Right renal cortex interstitium (tissue), 3 donors: ENCODE data around the gene RTP2. TPM values are rescaled to one million over a fixed set of nuclear protein-coding genes. Genes with fewer than 3 reads are reported as not detected.

Experiments
- DNase-seq, 3 donors: peaks; one replicate each; pipeline ENCODE4 v3.0.0-alpha.2; 2013; ENCODE audit warnings: low read depth in 3 of 3, low spot score in 2 of 3
- polyA plus RNA-seq, 3 donors: library from polyadenylated mRNA; unstranded; fragments of 120-200 nt; gene quantifications; one replicate each; pipeline ENCODE4 v1.2.1, GENCODE V29; 2013; ENCODE audit not compliant: insufficient read length in 3 of 3

Gene RTP2
- polyA plus RNA-seq, 3 donors: not detected

DNA sequence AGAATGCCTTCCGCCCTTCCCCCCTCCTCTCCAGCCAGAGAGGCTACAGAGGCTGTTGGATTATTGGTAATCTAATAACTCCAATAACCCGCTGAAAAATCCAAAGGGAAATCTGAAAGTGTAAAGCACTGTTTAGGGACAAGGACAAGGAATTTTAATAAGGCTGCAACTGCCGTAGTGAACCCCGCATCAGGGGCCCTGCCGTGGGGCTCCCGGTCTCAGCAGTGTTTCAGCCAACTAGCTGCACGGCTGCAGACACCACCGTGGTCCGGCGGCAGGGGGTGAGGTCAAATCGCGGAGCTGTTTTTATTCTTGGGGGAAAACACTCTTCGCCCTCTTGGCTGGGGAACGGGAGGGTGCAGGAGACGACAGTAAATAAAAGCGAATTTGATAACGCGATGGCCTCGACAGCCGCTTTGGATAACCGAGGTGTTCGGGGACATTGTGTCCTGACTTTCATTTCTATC lies 36.8 kb upstream of the RTP2 start:
- no peak for DNase-seq

DNA sequence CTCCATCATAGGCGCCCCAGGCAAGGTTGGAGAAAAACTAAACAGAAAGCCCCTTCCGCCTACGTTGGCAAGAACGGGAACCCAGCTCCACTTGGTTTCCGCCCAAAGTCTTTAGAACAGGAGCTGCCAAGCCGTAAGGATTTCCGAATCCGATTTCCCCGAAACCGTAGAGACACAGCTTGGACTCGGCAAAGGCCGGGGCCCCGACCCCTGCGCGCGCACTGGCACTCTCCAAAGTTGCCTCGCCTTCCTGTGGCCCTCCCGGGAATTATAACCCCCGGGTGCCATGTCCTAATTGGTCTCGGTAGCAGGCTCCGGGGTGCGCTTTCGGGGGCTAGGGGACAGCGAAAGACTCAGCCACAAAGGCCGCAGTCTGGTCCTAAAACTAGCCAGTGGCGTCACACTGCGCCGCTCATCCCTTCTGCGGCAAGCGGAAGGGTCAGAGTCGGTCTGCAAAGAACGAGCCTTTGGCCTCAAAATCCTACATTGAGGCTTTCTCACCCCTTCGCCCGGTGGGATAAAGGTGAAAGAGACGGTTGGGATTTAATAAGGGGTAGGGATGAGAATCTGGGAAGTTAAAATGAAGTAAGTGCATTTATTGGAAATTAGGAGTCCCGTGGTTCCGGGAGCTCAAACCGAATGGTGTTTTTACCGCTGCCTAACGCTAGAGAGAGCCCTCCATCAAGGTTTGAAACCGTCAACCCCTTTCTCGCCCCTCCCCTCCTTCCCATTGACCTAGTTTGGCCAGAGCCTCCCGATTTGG lies 36.2 kb upstream of the RTP2 start:
- peak in 2 of 3 donors; percentile 92 to 93 for DNase-seq

DNA sequence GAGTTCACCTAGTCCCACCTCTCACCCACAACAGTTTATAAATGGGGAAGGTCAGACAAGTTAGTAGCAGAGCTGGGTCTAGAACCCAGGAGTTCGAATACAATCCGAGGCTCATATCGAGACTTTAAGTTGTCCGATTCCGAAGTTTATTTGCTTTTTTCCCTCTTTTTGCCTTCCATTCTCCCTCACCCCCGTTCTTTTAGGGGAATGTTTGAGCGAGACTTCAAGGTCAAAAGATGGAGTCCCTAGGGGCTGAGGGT lies 35.6 kb upstream of the RTP2 start:
- no peak for DNase-seq

DNA sequence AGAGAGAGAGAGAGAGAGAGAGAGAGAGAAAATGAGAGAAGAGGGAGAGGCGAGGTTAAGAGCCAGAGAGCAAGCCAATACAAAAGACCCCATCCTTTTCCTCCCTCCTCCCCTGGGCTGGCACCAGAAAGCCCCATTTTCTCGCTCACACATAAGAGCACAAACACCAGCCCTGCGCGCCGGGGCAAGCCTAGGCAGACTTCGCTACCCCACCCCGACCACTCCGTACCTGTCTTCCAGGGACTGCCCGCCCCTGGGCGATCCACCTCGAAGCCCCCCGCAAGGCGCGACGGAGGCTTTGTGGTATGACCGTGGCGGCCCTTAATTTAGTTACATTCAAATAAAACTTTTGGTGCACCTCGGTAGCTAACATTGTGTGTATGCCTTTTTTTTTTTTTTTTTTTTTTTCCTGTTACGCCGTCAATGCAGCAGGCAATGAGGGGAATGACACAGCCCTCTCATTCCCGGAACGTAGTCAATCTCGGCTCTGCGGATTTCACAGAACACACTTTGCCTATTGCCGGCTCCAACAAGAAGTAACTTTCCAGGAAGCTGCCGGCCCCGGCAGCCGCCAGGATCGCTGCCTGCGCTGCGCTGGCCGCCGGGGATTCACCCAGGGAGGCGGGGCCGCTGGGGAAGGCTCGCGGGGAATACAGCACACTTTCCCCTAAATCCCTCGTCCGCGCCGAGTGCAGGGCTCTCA lies 35.2 kb upstream of the RTP2 start:
- DNase-seq: no peak

DNA sequence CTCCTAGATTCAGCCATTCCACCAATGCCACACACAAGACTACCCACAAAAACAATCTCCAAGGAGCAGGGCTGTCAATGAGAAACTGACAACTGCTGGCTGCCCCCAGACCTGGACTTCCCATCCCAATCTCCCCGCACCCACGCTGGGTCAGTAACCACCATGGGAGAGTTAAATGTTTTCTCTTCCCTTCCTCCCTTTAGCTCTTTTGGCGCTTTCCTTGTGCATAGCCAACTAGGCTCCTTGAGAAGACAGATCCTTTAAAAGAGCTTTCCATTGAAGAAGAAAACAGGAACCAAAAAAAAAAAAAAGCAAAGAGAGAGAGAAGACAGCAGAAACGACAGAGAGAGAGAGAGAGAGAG lies 34.6 kb upstream of the RTP2 start:
- no peak for DNase-seq

DNA sequence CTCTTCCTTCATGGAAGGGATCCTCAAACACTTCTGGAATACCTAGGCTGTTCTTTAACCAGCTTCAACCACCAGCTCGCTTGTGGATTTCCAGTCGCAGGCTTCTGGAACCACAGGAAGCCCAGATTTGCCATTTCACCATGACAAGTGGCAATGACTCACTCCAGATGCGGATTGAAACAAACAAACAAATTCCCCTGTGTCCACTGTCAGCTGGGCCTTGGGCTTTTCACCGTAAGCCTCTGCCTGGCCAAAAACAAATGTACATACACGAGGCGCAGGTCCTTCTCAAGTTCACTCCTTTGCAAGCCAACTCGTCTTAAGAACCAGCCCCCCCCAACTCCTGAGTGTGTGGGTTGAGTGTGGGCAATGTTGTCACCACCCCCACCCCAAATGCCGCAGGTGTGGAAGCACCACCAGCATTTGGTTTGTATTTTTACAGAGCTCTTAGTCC lies 34.1 kb upstream of the RTP2 start:
- DNase-seq: no peak

DNA sequence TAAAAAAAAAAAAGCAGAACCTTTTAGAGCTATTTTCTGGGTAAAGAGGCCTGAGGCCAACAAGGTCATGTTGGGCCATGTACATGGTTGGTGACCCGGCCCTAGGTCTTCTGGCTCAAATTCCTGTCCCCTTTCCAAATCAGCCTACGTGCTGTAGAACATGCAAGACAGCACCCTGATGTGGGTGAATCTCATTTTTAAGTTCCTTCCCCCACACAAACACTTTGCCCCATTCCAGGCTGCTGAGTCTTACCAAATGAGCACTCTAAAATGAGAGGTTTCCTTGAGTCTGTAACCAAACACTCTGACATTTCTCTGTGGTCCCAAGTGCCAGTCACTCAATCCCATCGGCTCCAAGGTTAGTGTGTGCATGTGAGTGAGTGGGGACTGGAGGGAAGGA lies 33.5 kb upstream of the RTP2 start:
- DNase-seq: no peak

DNA sequence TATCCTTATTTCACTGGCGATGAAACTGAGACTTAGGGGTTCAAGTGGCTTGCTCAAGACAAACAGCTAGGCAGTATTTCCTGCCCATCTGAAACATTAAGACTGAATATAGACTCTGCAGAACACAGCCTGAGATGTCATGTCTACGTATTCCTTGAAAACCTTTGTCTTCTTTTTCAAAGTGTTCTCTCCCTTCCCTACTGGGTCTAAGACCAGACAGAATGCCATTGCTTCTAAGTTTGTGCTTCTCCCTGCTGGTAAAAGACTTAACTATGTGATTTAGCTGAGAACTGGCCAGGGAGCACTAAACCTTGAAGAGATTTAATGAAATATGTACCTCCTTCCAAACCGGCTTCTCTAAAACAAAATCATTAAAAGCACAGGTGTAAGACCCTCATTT lies 33.0 kb upstream of the RTP2 start:
- DNase-seq: no peak

DNA sequence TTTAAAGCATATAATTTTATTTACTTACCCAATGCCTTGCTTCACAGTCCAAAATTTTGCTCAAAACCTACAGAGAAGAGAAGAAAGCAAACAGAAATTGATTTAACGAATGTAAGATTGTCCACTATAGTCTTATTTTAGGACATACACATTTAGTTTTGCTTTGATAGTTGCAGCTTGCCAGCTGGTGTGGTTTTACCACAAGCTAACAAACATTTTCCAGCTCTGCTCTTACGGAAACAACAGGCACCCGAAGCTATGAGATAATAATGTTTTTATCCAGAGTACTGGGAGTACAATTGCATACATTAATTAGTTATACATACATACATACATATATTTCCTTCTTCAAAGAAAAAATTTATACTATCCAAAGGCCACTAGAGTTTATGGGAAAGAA lies 32.5 kb upstream of the RTP2 start:
- DNase-seq: no peak

DNA sequence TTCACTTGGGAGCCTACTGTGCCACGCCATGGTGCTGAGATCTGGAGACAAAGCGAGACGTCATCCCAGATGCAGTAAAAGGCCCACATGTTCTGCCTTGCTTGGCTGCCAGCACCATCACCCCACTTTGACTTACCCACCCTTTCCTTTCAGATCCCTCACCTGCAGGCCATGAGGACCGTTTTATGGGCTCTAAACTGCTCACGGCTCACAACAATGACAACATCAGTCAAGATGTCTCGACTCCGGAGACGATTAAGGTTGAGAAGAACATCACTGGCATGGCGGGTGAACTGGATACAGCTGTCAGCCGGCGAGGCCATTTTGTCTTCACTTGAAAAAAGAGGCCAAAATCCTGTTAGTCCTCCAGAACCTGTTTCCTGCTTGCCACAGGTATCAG lies 31.0 kb upstream of the RTP2 start:
- DNase-seq: no peak

DNA sequence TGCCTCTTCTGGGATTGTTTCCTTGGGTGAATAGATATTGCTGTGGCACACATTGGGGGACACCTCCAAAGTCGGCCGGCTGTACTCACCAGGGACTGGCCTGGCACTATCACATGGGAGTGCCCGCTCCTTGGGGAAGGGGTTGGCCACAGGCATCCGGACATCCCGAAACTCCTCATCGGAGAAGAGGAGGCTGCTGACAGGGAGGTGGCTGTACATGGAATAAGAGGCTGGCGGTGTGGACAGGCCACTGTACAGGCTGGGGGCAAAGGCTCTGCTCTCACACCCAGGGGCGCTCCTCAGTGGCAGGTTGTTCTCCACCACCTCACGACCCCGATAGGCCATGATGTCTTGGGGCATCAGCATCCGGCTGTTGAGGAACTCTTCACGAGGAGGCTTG lies 27.2 kb upstream of the RTP2 start:
- DNase-seq: no peak

DNA sequence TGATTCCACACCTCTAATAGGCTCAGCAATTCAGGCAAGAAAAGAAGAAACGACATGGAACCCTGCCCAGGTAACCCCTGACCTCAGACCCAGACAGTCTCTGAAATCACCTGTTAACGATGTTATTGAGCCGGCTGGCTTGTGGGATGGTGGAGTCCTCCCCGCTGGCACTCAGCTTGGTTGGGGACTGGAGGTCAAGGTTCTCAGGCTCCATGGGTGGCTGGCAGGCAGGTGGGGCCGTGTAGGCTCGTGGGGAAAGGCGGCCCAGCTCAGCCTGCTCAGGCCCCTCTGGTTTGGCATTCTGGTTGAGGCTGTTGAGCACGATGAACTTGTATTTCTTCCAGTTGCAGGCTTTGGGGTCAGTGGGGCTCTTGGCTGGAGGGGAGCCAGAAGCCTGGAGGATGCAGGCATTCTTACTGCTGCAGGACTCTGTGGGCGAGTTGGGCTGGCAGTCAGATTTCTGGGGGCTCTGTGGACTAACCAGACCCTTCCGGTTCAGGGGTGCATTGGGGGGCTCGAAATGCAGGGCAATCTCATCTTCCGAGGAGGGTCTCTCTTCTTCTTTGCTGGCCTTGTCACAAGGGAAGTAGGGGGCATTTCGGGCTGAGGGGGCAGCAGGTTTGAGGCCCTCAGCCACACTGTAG lies 26.7 kb upstream of the RTP2 start:
- DNase-seq: no peak

DNA sequence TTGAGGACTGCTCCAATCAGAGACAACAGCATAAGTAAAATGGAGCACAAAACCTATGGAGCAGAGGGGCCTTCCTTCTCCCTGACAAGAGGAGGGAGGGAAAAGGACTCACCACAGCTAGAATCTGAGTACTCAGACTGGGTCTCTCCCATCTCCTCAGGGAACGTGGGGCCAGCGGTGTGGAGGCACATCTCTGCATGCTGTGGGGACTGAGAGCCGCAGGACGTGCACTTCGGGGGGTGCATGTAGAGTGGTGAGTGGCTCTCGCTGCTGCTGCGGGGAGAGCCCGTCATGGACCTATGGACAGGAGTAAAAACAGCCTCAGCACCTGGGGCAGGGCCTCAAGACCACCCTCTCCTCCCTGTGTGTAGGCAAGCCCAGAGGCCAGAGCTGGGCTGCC lies 25.9 kb upstream of the RTP2 start:
- no peak for DNase-seq

DNA sequence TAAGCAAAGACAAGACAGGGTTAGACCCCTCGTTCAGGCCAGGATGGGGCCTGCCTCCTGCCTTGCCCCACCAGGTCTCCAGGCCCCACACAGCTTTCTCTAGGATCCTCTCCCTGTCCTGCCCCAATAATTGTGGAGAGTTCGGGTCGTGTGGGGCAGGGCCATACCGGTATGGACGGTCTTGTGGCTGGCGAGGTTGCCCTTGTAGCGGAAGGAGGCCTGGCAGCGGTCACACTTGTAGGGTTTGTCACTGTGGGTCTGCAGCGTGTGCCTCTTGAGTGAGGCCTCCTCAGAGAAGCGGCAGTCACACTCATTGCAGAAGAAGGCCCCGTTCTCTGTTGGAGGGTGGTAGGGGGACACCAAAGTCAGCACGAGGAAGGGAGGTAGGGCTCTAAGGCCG lies 24.2 kb upstream of the RTP2 start:
- DNase-seq: no peak

DNA sequence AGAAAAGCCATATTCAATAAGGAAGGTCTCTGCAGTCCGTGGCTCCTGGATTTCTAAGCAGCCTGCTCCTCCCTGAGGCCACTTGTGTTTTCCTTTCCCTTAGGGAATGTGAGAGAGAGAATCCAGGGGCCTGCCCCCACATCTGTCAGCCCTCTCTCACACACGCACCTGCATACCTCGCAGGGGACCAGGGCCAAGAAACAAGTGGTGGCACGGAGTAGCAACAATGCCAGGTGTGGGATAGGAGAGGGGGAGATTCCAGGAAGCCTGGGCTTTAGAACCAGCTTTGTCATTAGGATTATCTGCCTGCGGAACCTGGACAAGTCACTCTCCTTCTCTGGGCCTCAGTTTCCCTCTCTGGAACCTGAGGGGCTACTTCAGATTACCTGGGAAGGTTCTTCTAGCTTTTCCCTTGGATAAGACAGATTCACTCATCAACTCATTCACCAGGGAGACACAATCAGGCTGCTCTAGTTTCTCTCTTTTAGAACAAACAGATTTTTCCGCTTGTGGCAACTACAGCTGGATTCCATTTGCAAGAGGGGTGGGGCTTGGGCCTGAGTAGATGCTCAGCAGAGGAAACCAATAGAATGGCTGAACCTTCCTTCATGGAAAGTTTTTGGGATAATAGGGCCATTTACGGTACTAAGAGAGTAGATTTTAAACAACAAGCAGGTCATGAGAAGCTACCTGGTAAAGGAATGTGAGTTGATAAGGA lies 23.5 kb upstream of the RTP2 start:
- no peak for DNase-seq

DNA sequence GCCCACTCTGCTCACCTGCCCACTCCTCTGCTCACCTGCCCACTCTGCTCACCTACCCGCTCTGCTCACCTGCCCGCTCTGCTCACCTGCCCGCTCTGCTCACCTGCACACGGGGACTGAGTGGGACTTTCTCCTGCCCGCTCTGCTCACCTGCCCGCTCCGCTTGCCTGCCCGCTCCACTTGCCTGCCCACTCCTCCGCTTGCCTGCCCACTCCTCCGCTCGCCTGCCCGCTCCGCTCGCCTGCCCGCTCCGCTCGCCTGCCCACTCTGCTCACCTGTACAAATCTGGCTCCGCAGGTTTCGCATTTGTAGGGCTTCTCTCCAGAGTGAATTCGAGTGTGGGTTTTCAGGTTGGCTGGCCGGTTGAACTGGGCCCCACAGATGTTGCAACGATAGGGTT lies 22.9 kb upstream of the RTP2 start:
- no peak for DNase-seq

DNA sequence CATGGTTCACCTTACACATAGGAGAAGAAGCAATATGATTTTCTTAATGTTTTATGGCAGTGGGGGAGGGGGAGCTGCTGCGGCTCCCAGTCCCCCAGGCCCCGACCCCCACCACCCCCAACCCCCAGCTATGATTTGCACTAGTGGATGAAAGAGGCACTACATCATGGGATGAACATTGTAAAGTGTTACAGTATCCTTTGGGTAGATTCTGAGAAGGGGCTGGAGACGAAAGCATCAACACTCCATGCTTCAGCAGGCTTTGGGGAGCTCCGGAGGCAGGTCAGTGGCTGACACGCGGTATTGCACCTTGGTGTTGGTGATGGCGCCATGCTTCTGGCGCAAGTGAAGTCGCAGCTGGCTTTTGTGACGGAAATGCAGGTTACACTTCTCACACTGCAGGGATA lies 19.9 kb upstream of the RTP2 start:
- no peak for DNase-seq

DNA sequence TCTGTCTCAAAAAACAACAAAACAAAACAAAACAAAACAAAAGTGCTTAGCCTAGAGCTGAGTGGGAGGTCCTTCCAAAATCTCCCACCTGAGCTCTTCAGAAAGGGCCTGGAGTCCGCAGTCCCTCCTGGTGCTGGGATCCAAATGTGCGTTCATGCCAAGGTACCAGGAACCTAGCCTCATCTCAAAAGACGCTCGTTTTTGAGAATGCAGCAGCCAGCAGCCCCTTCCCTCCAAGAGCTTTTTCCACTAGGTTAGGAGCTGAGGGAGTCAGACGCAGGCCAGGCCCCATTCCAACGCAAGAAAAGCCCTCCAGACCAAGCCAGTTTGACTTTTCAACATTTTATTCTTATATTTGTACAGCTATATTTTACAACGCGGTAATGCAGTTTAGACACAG lies 18.7 kb upstream of the RTP2 start:
- DNase-seq: no peak

DNA sequence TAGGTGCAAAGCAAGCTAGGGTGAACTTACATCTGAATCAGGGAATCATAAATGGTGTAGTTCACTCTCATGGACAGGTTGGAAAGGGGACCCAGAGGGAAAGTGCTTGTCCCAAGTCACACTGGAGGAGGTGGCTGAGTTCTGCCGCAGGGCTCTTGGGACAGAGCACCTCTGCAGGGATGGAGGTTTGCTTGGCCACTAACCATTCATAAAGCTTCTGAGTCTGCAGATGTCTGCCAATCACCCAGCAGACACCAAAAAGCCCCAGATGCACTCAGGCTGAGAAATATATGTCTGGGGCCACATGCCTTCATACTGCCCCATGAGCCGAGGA lies 17.9 kb upstream of the RTP2 start:
- DNase-seq: no peak

DNA sequence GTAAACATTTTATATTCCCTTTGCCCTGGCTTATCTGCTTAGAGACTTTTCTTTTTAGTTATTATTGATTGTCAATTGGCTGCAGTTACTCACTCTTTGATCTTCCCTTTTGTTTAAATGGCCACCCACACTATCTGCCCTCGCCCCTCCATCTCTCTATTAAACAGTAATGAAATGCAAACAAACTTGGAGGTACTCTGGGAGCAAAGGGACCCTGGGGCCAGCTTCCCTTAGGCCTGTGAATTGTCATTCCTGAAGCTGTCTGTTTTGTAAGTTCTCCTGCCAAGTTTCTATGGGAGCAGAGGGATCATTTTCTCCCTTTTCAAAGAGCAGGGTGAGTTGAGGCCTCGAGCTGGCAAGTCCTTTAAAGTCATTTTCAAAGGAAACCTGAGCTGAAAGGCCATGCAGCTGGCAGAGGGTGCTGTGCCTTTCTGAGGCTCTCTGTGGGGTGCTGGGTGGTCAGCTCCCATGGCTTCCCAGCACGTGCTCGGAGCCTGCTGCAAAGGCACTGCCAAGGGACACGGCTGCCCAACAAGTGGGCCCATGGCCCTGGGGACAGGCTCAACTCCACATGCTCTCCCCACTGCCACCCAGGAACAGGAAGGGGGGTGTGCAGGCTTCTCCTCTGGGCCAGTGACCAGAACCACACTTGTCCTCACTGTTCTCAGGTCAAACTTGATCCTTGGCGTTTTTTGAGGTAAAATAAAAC lies 17.4 kb upstream of the RTP2 start:
- no peak for DNase-seq

DNA sequence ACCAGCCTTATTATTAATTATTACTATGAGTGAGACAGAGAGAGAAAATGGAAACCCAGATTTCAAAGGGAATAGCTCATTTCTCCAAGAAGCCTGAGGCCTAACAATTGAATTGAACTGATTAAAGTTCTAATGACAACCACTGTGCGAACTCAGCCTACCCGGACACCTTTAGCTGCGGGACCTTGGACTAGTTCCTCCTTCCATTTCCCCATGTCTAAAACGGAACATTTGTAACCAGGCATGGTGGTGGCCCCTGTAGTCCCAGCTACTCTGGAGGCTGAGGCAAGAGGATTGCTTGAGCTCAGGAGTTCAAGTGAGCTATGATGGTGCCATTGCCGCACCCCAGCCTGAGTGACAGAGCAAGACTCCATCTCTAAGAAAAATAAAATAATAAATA lies 16.4 kb upstream of the RTP2 start:
- DNase-seq: no peak
